Measurements from ENCODE around the gene AHR.

AHR gene

DNA sequence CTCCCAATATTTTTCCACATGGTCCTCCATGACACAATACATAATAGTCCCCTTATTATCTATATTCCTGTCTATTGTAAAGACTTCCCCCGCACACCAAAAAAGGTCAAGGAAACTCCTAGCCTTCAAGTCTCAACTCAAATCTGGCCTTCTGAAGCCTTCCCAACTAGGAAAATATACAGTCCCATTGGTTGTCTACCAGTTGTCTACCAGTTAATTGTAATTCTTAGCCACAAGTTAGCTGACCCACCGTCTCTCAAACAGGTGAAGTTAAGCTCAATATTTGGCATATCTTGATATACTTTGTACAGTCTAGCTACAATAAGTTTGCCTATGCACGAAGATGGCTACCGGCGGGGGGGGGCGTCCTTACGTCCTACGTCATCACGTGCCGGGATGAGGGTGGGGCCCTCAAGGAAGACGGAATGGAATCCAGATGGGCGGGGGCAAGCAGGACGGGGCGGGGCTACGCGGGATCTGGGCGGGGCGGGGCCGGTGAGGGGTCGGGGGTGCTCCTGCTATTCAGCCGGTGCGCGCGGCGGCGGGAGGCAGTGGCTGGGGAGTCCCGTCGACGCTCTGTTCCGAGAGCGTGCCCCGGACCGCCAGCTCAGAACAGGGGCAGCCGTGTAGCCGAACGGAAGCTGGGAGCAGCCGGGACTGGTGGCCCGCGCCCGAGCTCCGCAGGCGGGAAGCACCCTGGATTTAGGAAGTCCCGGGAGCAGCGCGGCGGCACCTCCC, at the start of gene AHR:
Gene AHR, plus strand, starts transcription at position 551 of the 738 bp plus-strand sequence. CDS start 613 bp downstream, outside the sequence.
- DNase-seq: peak; percentile 85 to 90

DNA sequence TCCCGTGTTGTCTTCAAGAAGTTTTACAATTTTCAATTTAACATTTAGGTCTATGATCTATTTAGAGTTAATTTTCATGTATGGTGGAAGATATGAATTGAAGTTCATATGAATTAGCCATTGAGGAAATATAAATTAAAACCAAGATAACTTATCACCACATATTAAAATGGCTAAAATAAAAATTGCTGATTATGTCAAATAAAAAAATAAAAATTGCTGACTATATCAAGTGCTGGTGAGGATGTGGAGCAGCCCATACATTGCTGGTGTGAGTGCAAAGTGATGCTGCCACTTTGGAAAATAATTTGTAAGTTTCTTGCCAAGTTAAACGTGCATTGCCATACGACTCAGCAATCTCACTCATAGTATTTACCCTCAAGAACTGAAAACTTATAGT, 44.6 kb upstream of the AHR start:
- DNase-seq: no peak

DNA sequence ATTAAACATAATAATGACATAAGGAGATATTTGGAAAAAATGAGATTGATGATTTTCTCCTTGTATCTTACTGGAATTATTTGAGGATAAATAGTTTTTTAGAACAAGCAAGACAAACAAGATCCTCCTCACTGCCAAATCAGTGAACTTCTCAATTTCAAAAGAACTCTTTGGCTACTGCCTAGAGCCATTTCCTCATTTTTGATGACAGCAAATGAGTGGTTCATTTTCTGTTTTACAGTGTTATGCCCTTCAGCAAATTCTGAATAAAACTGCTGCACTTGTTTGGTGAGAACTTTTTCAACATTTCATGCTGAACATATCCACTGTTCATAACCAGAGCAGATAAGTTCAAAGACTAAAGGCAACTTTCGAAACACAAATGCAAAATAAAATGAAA, 42.5 kb upstream of the AHR start:
- no peak for DNase-seq

DNA sequence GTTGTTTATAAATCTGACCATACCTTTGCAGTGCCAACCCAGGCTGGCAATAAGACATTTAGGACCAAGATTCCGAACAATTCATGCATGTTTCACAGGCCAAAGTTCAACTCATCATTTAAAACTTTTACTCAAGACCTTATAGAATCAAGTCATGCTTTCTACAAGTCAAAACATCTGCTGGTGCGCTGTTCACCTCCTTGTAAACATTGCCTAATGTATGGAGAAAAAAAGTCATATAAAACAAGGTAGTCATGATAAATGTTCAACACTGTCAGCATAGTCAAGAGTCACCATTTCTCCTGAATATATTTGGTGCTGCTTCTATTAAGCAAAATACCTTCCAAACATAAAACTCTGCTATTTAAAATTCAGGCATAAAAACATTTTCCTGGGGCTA, 42.1 kb upstream of the AHR start:
- DNase-seq: no peak

DNA sequence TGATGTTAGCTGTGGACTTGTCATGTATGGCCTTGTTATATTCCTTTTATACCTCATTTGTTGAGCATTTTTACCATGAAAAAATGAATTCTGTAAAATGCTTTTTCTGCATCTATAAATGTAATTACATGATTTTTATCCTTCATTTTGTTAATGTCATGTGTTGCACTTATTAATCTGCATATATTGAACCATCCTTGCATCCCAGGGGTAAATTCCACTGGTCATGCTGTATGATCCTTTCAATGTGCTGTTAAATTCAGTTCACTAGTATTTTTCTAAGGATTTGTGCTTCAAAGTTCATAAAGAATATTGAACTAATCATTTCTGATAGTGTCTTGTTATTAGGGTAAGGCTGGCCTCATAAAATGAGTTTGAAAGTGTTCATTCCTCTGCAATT, 31.9 kb upstream of the AHR start:
- DNase-seq: no peak

DNA sequence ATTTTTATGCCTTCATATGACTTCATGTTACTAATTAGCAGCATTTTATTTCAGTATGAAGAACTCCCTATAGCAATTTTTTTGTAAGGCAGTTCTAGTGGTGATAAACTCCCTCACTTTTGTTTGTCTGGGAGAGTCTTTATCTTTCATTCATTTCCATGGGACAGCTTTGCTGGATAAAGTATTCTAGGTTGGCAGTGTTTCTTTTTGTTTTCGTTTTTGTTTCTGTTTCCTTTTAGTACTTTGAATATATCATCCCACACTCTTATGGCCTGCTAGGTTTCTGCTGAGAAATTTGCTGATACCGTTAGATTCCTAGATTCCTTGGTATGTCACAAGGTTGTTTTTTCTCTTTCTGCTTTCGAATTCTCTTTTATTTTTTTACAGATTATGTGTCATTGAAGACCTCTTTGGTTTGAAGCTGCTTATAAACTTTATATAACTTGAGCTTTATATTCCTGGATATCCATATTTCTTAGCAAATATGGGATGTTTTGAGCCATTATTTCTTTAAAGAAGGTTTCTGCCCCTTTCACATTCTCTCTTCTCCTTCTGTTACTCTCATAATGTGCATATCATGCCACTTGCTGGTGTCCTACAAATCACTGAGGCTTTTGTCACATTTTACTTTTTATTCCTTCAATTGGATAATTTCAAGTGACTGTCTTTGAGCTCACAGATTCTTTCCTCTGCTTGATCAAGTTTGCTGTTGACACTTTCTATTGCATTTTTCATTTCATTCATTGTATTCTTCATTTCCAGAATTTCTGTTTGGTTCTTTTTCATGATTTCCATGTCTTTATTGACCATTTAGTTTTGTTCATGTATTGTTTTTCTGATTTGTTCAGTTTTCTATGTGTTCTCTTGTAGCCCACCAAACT, 28.9 kb upstream of the AHR start:
- no peak for DNase-seq

DNA sequence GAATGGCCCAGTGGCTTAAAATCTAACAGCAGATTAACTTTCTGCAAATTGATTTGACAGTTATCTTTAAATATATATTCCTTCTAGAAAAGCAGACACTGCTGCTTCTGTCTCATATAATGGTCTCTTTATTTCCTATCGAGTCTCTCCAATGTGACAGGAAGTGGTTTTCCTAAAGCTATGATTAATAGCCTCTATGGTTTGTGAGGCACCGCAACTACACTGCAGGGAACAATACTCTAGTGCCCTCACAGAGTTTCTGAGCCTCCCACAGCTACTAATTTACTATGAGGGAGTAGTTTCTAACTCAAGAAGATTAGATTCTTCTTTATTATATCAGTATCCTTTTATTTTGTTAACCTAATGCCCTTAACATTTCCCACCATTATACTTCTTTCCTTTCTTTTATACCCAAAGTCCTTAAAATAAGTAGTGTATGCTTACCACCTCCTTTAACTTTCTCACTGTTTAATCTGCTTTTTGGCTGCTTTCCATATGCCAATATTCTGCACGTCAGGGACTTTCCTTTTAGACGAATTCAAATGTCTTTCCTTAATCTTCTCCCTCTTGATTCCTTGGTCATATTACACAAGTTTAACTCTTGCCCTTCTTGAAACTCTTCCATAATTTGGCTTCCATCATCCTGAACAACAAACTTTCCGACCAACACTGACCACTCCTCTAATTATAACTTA, 23.8 kb upstream of the AHR start:
- peak; percentile 33 to 84 for DNase-seq

DNA sequence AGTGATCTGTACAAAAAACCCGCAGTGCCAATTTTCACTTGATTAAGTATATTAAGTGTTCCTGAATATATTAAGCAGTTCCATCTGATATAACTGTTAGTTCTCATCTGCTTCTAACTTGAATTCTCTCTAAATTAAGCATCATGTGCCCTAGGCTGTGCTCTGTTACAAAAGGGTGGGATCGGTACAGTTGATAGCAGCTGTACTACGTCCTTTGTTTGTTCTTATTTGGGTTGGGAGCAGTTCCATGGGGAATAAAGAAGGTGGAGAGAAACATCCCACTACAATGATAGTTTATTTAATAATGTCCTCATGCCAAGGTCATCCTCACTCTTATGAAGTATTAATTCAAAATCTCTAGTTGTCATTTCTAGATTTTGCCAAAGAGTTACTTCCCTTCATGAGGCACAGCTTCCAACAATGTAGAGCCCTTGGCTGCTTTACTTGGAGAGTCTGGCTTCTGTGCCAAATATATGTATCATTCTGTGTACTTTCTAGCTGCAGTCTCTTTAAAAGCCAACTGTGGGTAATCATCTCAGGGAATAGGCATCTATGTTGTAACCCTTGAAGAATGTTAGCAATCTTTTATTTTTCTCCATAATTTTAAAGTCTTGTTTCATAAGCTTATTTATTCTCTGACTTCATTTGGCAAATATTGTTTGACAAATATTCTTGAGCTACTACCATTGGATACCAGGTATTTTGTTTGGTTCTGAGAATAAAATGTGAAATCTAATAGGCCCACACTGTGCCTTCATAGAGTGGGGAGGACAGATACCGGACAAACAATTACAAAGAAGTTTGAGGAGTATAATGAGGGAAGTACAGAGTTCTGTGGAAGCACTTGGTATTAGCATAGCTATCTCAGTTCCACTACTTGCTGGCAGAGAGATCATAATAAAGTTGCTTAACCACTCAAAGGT, 22.4 kb upstream of the AHR start:
- DNase-seq: peak in 1 of 2 experiments; percentile 33

DNA sequence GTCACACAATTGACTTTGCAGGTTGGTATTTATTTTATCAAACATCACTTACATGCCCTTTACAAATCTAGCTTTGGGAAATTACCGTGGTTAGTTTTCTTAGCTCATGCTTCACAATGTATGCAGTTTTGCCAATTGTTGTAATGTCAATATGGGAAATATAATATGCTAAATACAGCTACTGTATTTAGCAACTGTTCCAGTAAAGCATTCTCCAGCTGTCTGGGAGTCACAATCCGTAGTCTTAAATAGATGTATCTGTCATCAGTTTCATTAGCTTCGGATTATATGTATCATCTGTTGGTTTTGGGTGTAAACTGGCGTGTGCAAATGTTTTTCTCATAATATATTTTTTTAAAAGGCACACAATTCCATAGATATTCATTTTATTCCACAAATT, 19.4 kb upstream of the AHR start:
- no peak for DNase-seq

DNA sequence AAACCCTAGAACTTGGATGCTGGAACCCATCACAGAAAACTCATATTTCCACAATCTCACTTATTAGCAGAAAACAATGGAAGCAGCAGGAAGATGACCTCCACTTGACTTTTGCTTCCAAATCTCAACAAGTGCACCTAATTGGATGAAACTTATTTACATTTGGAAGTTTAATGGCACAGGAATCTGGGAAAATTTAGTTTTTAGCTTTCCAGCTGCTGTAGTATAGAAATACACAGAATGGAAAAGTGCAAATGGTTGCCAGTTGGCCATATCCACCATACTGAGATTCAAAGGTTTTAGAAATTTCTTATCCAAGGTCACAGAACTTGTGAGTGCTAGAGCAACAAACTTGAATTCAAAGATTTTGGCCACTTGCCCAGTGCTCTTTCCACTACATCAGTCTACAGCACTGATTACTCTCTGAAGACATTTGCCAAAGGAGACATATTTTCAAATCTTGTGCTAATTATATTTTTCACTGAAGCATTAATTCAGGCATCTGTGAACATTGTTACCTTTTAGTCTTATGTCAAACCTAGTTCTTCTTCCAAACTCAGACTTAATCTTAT, 9.3 kb upstream of the AHR start:
- DNase-seq: no peak

DNA sequence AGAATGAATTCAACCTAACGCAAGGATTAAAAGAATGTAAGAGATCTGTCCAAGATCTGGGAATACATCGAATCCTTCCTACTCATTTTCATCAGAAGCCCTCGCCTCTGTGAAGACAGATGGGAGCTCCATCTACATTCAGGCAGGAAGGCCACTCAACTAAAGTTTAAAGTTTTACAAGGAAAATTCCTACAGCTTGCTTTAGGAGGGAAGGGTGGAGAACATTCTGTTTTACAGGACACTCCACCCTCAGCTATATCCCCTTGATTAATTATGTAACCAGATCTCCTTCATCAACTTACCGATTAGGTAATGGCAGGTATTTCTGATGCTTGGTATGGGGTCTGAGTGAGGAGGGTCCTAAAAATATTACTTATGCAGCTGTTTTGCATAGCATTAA, 5.6 kb upstream of the AHR start:
- DNase-seq: no peak

DNA sequence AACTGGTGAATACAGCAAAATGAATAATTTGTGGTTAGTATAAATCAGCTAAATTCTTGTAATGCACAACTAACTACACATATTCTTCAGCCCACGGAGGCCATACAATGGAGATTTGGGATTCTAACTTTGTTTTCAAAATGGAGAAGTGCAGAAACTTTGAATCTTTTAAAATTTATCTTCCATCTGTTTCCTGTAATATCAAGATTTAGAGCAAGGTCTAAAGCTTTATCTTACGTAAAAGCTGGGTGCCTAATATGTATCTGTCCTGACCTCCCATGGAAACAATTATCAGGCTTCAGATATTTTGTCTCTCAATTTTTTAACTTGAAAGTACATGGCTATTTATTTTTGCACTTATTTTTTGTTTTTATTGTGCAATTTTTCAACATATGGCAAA, 5.0 kb upstream of the AHR start:
- no peak for DNase-seq

DNA sequence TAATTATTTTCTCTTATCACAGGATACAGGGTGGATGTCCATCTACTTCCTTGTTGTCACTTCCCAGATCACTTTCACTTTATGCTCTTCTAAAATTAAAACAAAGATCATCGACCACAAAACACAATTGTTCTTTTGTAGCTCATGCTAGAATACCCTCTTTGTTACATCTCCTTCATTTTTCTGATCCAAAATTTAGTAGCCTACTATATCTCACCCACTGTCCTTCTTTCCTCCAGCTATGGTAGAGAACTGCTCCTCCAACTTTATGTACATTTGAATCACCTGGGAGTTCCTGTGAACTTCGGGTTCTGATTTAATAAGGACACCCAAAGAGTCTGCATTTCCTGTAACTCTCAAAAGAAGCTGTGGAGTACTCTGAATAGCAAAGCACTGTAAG, 1.2 kb upstream of the AHR start:
- no peak for DNase-seq

DNA sequence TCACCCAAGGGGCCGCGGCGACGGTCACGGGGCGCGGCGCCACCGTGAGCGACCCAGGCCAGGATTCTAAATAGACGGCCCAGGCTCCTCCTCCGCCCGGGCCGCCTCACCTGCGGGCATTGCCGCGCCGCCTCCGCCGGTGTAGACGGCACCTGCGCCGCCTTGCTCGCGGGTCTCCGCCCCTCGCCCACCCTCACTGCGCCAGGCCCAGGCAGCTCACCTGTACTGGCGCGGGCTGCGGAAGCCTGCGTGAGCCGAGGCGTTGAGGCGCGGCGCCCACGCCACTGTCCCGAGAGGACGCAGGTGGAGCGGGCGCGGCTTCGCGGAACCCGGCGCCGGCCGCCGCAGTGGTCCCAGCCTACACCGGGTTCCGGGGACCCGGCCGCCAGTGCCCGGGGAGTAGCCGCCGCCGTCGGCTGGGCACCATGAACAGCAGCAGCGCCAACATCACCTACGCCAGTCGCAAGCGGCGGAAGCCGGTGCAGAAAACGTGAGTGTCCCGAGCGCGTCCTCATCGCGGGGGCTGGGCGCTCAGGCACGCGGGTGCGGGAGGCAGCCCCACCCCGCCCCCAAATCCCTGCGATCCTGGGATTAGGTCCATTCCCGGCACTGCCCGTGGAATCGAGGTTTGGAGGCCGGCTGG, 509 bp downstream of the AHR start:
- DNase-seq: peak in 1 of 2 experiments; percentile 75

DNA sequence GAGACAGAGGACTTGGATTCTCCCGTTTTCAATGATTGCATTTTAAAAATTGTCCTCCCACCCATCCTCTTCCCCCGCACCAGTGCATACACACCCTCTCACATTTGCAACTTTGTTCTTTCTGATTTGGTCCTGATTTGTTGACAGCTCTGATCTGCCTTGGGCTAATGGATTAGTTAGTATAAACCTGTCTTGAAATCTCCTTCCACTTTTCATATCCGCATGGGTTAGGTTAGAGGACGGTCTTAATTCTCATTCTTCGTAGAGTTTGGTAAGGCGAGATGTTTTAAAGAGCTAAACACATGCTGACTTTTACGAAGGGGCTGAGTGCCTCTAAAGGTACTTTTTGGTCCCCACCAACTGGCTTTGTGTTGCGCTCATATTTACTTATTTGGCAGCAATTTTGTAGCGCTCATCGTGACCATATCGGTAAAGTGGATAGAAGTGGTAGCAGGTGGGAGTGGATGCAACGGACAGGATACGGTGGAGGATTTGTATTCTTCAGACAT, 1.1 kb downstream of the AHR start:
- DNase-seq: peak; percentile 14 to 75

DNA sequence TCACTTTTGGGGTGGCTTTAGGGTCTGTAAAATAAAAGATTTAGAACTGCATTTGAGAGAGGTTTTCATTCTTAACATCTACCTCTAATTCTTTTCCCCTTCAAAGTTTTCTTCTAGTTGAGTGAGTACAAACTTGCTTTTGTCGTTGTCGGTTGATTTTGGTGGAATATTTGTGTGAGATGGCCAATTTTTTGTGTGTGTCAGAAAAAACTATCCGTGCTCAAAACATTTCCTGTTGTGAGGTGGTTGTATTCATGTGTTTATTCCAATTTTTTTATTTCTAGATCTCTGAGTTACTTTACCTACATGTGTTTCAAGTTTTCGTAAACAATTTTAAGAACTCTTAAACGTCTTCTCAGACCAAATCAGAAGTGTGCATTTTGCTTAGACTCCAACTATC, 1.6 kb downstream of the AHR start:
- no peak for DNase-seq

DNA sequence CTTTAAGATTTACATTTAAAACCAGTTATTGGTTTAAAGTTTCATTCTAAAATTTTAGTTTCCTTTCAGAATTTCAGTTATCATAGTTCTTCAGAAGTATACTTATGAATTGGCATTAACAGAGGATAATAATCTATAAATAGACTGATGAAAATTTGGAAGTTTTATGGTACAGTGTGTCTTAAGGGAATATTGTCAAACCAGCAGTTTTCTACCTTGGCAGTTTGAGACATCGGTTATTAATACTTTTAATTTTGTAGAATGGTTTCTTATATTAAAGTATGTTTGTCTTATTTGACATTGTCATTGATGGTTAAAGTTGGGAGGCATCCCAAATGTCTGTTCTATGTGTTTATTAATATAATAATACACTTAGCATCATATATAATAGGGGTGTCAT, 2.0 kb downstream of the AHR start:
- no peak for DNase-seq

DNA sequence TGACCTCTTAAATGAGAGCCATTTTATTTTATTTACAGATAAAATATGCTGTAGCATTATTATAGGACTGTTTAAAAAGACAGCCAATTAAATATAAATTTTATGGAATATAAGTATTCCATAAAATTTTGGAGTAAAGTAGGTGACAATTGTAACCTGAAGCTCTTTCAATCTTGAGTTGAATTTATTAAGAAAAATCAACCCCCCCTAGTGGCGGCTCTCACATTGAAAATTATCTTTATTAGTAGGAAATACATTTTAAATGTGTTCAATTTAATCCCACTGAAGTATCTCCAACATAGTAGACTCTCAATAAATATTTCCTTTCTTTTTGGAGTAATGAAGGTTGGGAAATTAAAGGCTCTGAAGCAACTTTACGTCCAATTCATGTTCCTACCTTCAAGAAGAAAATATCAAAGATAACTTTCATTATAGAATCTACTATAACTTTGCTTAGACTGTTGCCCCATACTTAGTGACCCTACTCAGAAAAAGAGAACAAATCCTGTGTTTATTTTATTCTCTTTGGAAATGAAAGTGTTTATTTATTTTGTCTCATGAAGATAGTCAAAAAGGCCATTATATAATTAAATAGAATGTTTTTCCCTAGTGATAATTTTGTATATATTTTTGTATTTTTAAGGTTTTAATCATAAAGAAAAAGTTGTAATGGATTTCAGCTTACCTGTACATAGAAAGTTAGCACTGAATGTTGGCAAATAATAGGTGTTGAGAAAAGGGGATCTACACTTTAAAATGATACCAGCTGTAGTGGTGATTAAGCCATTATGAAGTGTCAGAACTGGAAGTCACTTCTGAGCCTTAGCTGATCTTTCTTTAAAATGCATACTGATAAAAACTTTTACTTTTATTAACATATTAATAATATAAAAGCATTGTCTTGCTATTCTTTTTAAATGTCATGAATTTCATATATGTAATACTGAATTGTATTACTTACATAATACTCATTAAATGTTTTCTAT, 3.3 kb downstream of the AHR start:
- DNase-seq: peak; percentile 13 to 64

DNA sequence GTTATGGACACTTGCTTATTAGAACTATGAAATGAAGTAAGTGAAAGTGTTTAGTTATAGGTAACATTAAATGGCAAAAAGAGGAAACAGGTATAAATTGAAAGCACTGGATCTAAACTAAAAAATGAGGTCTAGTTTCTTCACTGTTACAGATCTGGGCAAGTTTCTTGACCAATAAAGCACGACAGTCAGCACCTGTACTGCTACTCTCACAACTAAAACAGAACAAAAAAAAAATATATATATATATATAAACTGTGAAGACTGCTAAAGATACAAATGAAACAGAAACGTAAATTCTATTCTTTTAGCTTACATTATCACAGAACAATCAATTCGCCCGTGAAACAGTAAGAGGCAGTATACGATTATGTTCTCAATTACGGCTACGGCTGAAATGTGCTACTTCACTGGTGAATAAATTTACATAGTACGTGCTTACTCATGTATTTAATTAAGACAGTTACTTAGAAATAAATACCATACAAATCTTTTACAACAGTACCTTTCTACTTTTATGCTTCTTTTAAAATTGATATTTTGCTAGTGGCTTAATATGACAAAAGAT, 4.2 kb downstream of the AHR start:
- DNase-seq: peak in 1 of 2 experiments; percentile 43

DNA sequence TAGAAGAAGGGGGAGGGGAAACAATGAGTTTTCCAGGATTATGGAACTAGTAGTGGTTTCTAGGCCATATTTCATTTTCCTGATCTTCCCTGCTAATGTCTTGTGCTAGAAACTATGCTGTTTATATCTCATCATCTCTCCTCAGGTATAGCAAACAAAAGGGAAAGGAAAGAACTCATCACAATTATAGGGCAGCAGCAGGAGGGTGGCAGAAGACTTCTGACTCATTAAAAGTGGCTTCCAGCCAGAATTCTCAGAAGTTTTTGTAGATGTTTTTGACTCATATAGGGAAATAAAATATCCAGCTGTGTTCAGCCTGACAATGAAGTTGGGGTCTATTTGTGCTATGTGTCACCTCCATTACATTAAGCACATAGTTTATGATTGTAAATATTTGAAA, 6.5 kb downstream of the AHR start:
- peak in 1 of 2 experiments; percentile 88 for DNase-seq
